GM12891 (cell line): ENCODE measurements around the gene OR2V2.

Experiments
- PAX5 ChIP-seq: IDR thresholded peaks from 2 replicates; pipeline ENCODE4 v1.6.1; 2011; ENCODE audit warnings: low read length, moderate library complexity, mild to moderate bottlenecking; ENCODE audit not compliant: insufficient read depth, severe bottlenecking
- POLR2A ChIP-seq: IDR thresholded peaks from 2 replicates; pipeline ENCODE4 v1.6.1; 2011; ENCODE audit warnings: low read depth, low read length, control low read depth
- POLR2AphosphoS5 ChIP-seq: IDR thresholded peaks from 2 replicates; pipeline ENCODE4 v1.6.1; 2011; ENCODE audit warnings: low read depth, low read length, control low read depth
- POU2F2 ChIP-seq: IDR thresholded peaks from 2 replicates; pipeline ENCODE4 v1.6.1; 2011; ENCODE audit warnings: low read depth, mild to moderate bottlenecking, control low read depth, low read length, moderate library complexity
- SPI1 ChIP-seq: IDR thresholded peaks from 2 replicates; pipeline ENCODE4 v1.6.1; 2011; ENCODE audit warnings: low read depth, low read length, control low read depth
- TAF1 ChIP-seq: IDR thresholded peaks from 2 replicates; pipeline ENCODE4 v1.6.1; 2011; ENCODE audit warnings: low read depth, low read length, control low read depth

DNA sequence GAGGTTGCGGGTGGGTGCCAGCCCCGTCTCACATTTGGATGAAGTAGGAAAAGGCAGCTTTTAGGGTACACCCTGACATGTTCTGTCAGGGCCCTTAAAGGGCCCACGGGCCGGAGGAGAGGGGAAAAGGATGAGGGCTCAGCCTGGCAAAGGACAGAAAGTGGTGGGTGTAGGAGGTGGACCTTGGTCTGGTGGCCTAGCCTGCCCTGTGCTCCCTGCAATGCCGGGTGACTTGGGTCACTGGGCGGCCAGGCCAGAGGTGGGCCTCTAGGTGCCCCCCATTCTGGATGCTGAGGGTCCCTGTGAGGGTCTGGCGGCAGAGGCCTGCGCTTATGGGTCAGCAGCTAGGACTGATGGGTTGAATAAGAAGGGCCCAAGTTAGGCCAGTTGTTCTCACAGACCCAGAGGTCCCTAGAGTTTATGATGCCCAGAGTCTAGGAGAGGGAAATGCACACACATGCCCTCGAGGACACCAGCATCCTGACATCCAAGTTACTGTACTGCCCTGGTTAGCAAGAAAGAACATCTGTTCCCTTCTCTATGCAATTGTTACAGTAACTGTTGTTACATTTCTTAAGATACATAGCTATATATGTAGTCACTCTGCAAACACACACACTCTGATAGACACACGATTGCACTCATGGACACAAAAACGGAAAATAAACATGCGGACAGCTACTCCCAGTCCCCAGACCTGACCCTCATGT lies 45.1 kb downstream of the OR2V2 start:
- TF ChIP-seq POLR2AphosphoS5 (no peak), POLR2A (no peak), POU2F2 (no peak), PAX5 (no peak), TAF1 (no peak), SPI1 (no peak)
